Mesenchymal stem cell (in vitro differentiated cells and primary cell): ENCODE data around the gene MMP28.

Experiments
- DNase-seq: peaks from one replicate; pipeline ENCODE4 v3.0.0-alpha.2; 2013
- H2AFZ ChIP-seq: one replicate; pipeline ENCODE4 v1.6.1; 2013; ENCODE audit warnings: low read depth, mild to moderate bottlenecking, control low read depth, inconsistent platforms, low read length, moderate library complexity
- H2AK5ac ChIP-seq: 2 replicates; pipeline ENCODE4 v1.6.1; 2013; ENCODE audit warnings: low read length, moderate library complexity, mild to moderate bottlenecking, inconsistent platforms; ENCODE audit not compliant: severe bottlenecking
- H2BK120ac ChIP-seq: one replicate; pipeline ENCODE4 v1.6.1; 2013; ENCODE audit warnings: low read depth, mild to moderate bottlenecking, inconsistent platforms, low read length, moderate library complexity
- H2BK12ac ChIP-seq, 2 experiments: one replicate each; pipeline ENCODE4 v1.6.1; 2013; ENCODE audit warnings: inconsistent platforms in 2 of 2, low read length in 2 of 2, mild to moderate bottlenecking in 2 of 2, moderate library complexity in 2 of 2, control low read depth in 1 of 2
- H2BK15ac ChIP-seq: one replicate; pipeline ENCODE4 v1.6.1; 2013; ENCODE audit warnings: mild to moderate bottlenecking, low read depth, inconsistent platforms; ENCODE audit not compliant: poor library complexity, severe bottlenecking
- H2BK5ac ChIP-seq: 2 replicates; pipeline ENCODE4 v1.6.1; 2013; ENCODE audit warnings: low read depth, mild to moderate bottlenecking, low read length, control low read depth, inconsistent platforms; ENCODE audit not compliant: poor library complexity, severe bottlenecking
- H3K14ac ChIP-seq, 2 experiments: one replicate each; pipeline ENCODE4 v1.6.1; 2013; ENCODE audit warnings: inconsistent platforms in 2 of 2, low read length in 2 of 2, control low read depth in 1 of 2, mild to moderate bottlenecking in 1 of 2, moderate library complexity in 1 of 2
- H3K18ac ChIP-seq, 2 experiments: one replicate each; pipeline ENCODE4 v1.6.1; 2013; ENCODE audit warnings: inconsistent platforms in 2 of 2, low read length in 2 of 2, control low read depth in 1 of 2, low read depth in 1 of 2, mild to moderate bottlenecking in 1 of 2
- H3K23ac ChIP-seq, 2 experiments: one replicate each; pipeline ENCODE4 v1.6.1; 2013; ENCODE audit warnings: inconsistent platforms in 2 of 2, low read length in 2 of 2, mild to moderate bottlenecking in 2 of 2, moderate library complexity in 2 of 2, control low read depth in 1 of 2
- H3K27ac ChIP-seq: 2 replicates; pipeline ENCODE4 v1.5.1; 2013; ENCODE audit warnings: mild to moderate bottlenecking, moderate library complexity, low read length, control low read depth, inconsistent platforms; ENCODE audit not compliant: poor library complexity, severe bottlenecking
- H3K27me3 ChIP-seq, 2 experiments: 2 replicates each; pipeline versions ENCODE4 v1.6.1 to v1.7.0; 2013; ENCODE audit warnings: low read length in 2 of 2, mild to moderate bottlenecking in 2 of 2, moderate library complexity in 2 of 2, control low read depth in 1 of 2, inconsistent platforms in 1 of 2; ENCODE audit not compliant: control insufficient read depth in 1 of 2, insufficient read depth in 1 of 2
- H3K36me3 ChIP-seq, 2 experiments: 2 replicates each; pipeline versions ENCODE4 v1.6.1 to v1.7.0; 2013; ENCODE audit warnings: low read length in 2 of 2, control low read depth in 1 of 2, inconsistent platforms in 1 of 2, low read depth in 1 of 2, mild to moderate bottlenecking in 1 of 2; ENCODE audit not compliant: insufficient read depth in 2 of 2, control insufficient read depth in 1 of 2
- H3K4ac ChIP-seq, 2 experiments: one replicate each; pipeline ENCODE4 v1.6.1; 2013; ENCODE audit warnings: inconsistent platforms in 2 of 2, low read length in 2 of 2, mild to moderate bottlenecking in 2 of 2, moderate library complexity in 2 of 2, control low read depth in 1 of 2, low read depth in 1 of 2
- H3K4me1 ChIP-seq: 2 replicates; pipeline ENCODE4 v1.6.1; 2013; ENCODE audit warnings: low read depth, low read length, control low read depth; ENCODE audit not compliant: control insufficient read depth, insufficient read depth
- H3K4me2 ChIP-seq: 2 replicates; pipeline ENCODE4 v1.6.1; 2013; ENCODE audit warnings: low read length, mild to moderate bottlenecking, inconsistent platforms; ENCODE audit not compliant: poor library complexity, severe bottlenecking
- H3K4me3 ChIP-seq, 2 experiments: 2 replicates each; pipeline versions ENCODE4 v1.5.1 to v1.7.0; 2013; ENCODE audit warnings: low read length in 2 of 2, mild to moderate bottlenecking in 2 of 2, control low read depth in 1 of 2, low read depth in 1 of 2; ENCODE audit not compliant: insufficient read depth in 1 of 2
- H3K79me1 ChIP-seq: replicated peaks from 2 replicates; pipeline ENCODE4 v1.6.1; 2013; ENCODE audit warnings: mild to moderate bottlenecking, control low read depth, low read length, inconsistent platforms; ENCODE audit not compliant: poor library complexity, severe bottlenecking
- H3K9ac ChIP-seq: 2 replicates; pipeline ENCODE4 v1.7.0; 2013; ENCODE audit warnings: mild to moderate bottlenecking, low read length, moderate library complexity
- H3K9me3 ChIP-seq: 2 replicates; pipeline ENCODE4 v1.7.0; 2013; ENCODE audit warnings: mild to moderate bottlenecking, low read length; ENCODE audit not compliant: control insufficient read depth
- H4K8ac ChIP-seq: one replicate; pipeline ENCODE4 v1.6.1; 2013; ENCODE audit warnings: inconsistent platforms, mild to moderate bottlenecking, low read length, moderate library complexity
- H4K91ac ChIP-seq: one replicate; pipeline ENCODE4 v1.6.1; 2013; ENCODE audit warnings: mild to moderate bottlenecking, low read length, inconsistent platforms
- WGBS: methylation state at CpG from one replicate; pipeline ENCODE4 v1.1.7; 2013; ENCODE audit warnings: mixed read lengths; 5-methylcytosine and 5-hydroxymethylcytosine counted together

Gene MMP28

DNA sequence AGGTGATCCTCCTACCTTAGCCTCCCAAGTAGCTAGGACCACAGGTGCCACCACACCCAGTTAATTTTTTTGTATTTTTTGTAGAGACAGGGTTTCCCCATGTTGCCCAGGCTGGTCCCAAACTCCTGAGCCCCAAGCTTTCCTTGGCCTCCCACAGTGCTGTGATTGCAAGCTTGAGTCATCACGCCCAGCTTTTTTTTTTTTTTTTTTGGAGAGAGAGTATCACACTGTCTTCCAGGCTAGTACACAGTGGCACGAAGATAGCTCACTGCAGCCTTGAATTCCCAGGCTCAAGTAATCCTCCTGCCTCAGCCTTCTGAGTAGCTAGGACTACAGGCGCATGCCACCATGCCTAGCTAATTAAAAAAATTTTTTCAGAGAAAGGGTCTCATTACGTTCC, 46.1 kb upstream of the MMP28 start:
- no peaks in the 10 kb centered on the region for H3K9me3 ChIP-seq
- H2BK5ac ChIP-seq, result no peak overlapping the region
- H3K4me1 ChIP-seq, result no peaks in the 10 kb centered on the region
- H3K36me3 ChIP-seq, result peaks cover 52 to 88% of the 10 kb centered on the region in 2 experiments
- DNase-seq, result peak; percentile 17
- H3K4ac ChIP-seq, result no peak overlapping the region
- H3K18ac ChIP-seq, result no peak overlapping the region
- H3K27me3 ChIP-seq, result no peaks in the 10 kb centered on the region
- no peak overlapping the region for H2AFZ ChIP-seq
- no peak overlapping the region for H2AK5ac ChIP-seq
- H4K91ac ChIP-seq, result no peak overlapping the region
- H2BK15ac ChIP-seq, result no peak overlapping the region
- H2BK12ac ChIP-seq, result no peak overlapping the region
- whole genome bisulfite sequencing, result 92% methylated on average over 4 of the region's 4 CpGs
- peaks cover 19% of the 10 kb centered on the region for H3K79me1 ChIP-seq
- no peak overlapping the region for H3K4me3 ChIP-seq
- H3K14ac ChIP-seq, result no peak overlapping the region
- no peak overlapping the region for H3K27ac ChIP-seq
- H3K9ac ChIP-seq, result no peak overlapping the region
- H3K4me2 ChIP-seq, result no peak overlapping the region
- no peak overlapping the region for H2BK120ac ChIP-seq
- no peak overlapping the region for H3K23ac ChIP-seq
- H4K8ac ChIP-seq, result no peak overlapping the region

DNA sequence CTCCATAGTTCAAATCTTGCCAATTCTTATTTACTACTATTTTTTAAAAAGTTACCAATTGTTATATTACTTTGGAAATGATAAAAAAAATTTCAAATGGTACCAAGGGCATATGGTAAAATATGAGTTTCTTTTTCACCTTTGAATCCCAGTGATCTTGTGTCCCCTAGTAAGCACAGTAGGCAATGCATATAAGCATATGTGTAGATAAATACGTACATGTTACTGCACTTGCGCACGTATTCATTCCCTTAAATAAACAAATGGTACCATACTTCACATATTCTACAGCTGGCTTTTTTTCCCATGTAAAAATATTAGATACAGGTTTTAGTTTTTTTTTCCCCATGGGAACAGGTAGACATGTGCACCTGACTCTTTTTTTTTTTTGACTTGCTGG, 45.7 kb upstream of the MMP28 start:
- DNase-seq, result no peak
- Histone ChIP-seq H2BK120ac (no peak overlapping the region), H4K8ac (no peak overlapping the region), H3K27me3 (no peaks in the 10 kb centered on the region), H3K9ac (no peak overlapping the region), H3K27ac (no peak overlapping the region), H3K14ac (no peak overlapping the region), H2BK5ac (no peak overlapping the region), H2AK5ac (no peak overlapping the region), H3K18ac (no peak overlapping the region), H3K4ac (no peak overlapping the region), H3K4me1 (no peaks in the 10 kb centered on the region), H3K4me3 (no peak overlapping the region), H4K91ac (no peak overlapping the region), H3K9me3 (no peaks in the 10 kb centered on the region), H3K23ac (no peak overlapping the region), H3K4me2 (no peak overlapping the region), H2BK15ac (no peak overlapping the region), H3K36me3 (peaks cover 52 to 88% of the 10 kb centered on the region in 2 experiments), H2BK12ac (no peak overlapping the region), H2AFZ (no peak overlapping the region), H3K79me1 (peaks cover 19% of the 10 kb centered on the region)
- WGBS, result no CpG with 5 or more reads among the region's 3 CpGs

DNA sequence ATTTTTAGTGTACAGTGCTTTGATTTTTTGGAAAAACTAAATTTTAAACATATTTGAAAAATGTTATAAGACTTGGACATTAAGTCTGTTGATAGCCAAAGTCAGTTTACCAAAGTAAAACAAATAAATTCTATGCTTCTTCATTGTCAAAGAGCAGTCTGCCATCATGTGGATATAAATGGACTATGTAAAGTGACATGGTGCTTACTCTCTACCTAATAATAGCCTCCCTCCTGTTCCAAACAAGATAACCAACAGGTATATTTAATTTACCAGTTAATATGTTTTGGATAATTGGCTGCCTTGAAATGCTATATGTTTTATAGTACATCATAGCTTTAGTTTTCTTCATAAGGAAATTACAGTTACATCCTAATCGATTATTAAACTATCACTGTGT, 29.8 kb upstream of the MMP28 start:
- Histone ChIP-seq H3K27ac (no peak overlapping the region), H3K18ac (no peak overlapping the region), H3K4me3 (no peak overlapping the region), H3K79me1 (peaks cover 8% of the 10 kb centered on the region), H3K36me3 (peaks cover 13 to 85% of the 10 kb centered on the region in 2 experiments), H3K23ac (no peak overlapping the region), H3K4ac (no peak overlapping the region), H3K27me3 (no peaks in the 10 kb centered on the region), H2BK15ac (no peak overlapping the region), H3K14ac (no peak overlapping the region), H4K91ac (no peak overlapping the region), H2AK5ac (no peak overlapping the region), H3K9ac (no peak overlapping the region), H2BK5ac (no peak overlapping the region), H3K9me3 (no peaks in the 10 kb centered on the region), H3K4me2 (no peak overlapping the region), H4K8ac (no peak overlapping the region), H2BK12ac (no peak overlapping the region), H3K4me1 (no peaks in the 10 kb centered on the region), H2BK120ac (no peak overlapping the region), H2AFZ (no peak overlapping the region)
- DNase-seq, result no peak
- no CpG with 5 or more reads among the region's 1 CpG for WGBS

DNA sequence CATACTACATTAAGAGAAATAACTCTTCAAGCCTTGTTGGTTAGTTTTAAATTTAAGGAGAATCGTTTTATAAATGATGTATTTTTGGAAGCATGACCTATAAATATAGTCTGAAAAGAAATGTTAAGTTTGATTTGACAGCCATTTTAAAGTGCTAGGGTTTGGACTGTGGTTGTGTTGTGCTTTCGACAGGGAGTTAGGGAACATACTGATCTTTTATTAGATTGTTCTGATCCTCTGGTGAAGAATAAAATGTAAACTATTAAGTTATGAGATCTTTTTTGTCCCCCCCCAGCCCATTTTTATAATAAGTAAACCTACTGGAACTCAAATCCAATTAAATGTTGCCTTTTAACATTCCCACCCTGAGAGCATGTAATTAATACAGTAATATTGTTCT, 25.9 kb upstream of the MMP28 start:
- Histone ChIP-seq H3K9me3 (no peaks in the 10 kb centered on the region), H2BK120ac (no peak overlapping the region), H3K4me2 (no peak overlapping the region), H3K4me1 (peaks cover 6% of the 10 kb centered on the region), H3K18ac (no peak overlapping the region), H3K79me1 (peaks cover 8% of the 10 kb centered on the region), H3K23ac (no peak overlapping the region), H2AK5ac (no peak overlapping the region), H3K4me3 (no peak overlapping the region), H3K36me3 (peaks cover 6 to 93% of the 10 kb centered on the region in 2 experiments), H2AFZ (no peak overlapping the region), H4K8ac (no peak overlapping the region), H4K91ac (no peak overlapping the region), H2BK12ac (no peak overlapping the region), H3K27ac (no peak overlapping the region), H3K27me3 (no peaks in the 10 kb centered on the region), H3K9ac (no peak overlapping the region), H2BK15ac (no peak overlapping the region), H2BK5ac (no peak overlapping the region), H3K4ac (no peak overlapping the region), H3K14ac (no peak overlapping the region)
- DNase-seq, result no peak
- 100% methylated on average over 2 of the region's 2 CpGs for WGBS
